Endothelial cell of umbilical vein (primary cell): ENCODE results near the gene SLC25A45. TPM values are rescaled to one million over a fixed set of nuclear protein-coding genes. Genes with fewer than 3 reads are reported as not detected.
A peak's percentile ranks its signal among the peaks of the same experiment; 100 is the strongest.

Experiments
- BruUV-seq: library from RNA; stranded (reverse); fragments of 400-500 nt; replicated peaks from 2 replicates; lab custom pipeline; 2021; lab: Mats Ljungman, UMichigan
- CTCF ChIA-PET: fragments of 300-600, 350-600 bp; sonication (Branson Sonifier 250); formaldehyde crosslinking; loops from one replicate; lab custom pipeline; 2021; ENCODE audit warnings: antibody characterized with exemption, inconsistent platforms; lab: Charles Lee
- POLR2A ChIA-PET: fragments of 300-600, 350-600 bp; sonication (Branson Sonifier 250); formaldehyde crosslinking; loops from one replicate; lab custom pipeline; 2021; ENCODE audit warnings: antibody characterized with exemption, inconsistent platforms; lab: Charles Lee
- DNase-seq: peaks from one replicate; pipeline ENCODE4 v3.0.0-alpha.2; 2011; ENCODE audit warnings: low read depth, low spot score
- FAIRE-seq: peaks from 2 replicates; lab custom pipeline; 2011; peaks lifted over from hg19 to GRCh38; lab: Jason Lieb, UNC
- H2AFZ ChIP-seq: 2 replicates; pipeline ENCODE4 v1.6.0; 2012; ENCODE audit warnings: low read depth, low read length, control low read depth, inconsistent platforms
- H3K27ac ChIP-seq: 2 replicates; pipeline ENCODE4 v1.5.1; 2011; ENCODE audit warnings: low read depth, mild to moderate bottlenecking, control low read depth, low read length, moderate library complexity; ENCODE audit not compliant: insufficient read depth
- H3K27me3 ChIP-seq, 2 experiments: 2 replicates each; pipeline versions ENCODE4 v1.6.0 to v1.6.1; 2011; ENCODE audit warnings: low read length in 2 of 2, mixed read lengths in 1 of 2; ENCODE audit not compliant: control insufficient read depth in 2 of 2, insufficient read depth in 2 of 2
- H3K36me3 ChIP-seq, 2 experiments: 2 replicates in 1 of 2; 3 replicates in 1 of 2; pipeline ENCODE4 v1.5.1; 2011; ENCODE audit warnings: low read length in 2 of 2, mild to moderate bottlenecking in 1 of 2, moderate library complexity in 1 of 2; ENCODE audit not compliant: control insufficient read depth in 2 of 2, insufficient read depth in 2 of 2; ENCODE audit errors: extremely low read depth in 1 of 2
- H3K4me1 ChIP-seq: 3 replicates; pipeline ENCODE4 v1.5.1; 2011; ENCODE audit warnings: mild to moderate bottlenecking, low read length; ENCODE audit not compliant: control insufficient read depth, insufficient read depth; ENCODE audit errors: extremely low read depth
- H3K4me2 ChIP-seq: 2 replicates; pipeline ENCODE4 v1.6.1; 2011; ENCODE audit warnings: low read length, control low read depth, mixed read lengths; ENCODE audit not compliant: insufficient read depth
- H3K4me3 ChIP-seq, 3 experiments: fragments of 200-600 bp in 1 of 3; sonication (generic), shearing (Covaris generic) in 1 of 3; replicated peaks in 1 of 3; 2 replicates each; pipeline ENCODE4 v1.5.1; 2011 to 2016; ENCODE audit warnings: control low read depth in 3 of 3, low read length in 3 of 3, mild to moderate bottlenecking in 2 of 3, inconsistent platforms in 1 of 3, low read depth in 1 of 3, moderate library complexity in 1 of 3; ENCODE audit not compliant: insufficient read depth in 1 of 3
- H3K79me2 ChIP-seq: 2 replicates; pipeline ENCODE4 v1.6.0; 2012; ENCODE audit warnings: low read length, inconsistent platforms; ENCODE audit not compliant: control insufficient read depth, insufficient read depth
- H3K9ac ChIP-seq: replicated peaks from 2 replicates; pipeline ENCODE3; 2011; ENCODE audit warnings: low read length, control low read depth; ENCODE audit not compliant: insufficient read depth; ENCODE audit errors: extremely low read depth
- H3K9me1 ChIP-seq: replicated peaks from 3 replicates; pipeline ENCODE4 v1.6.0; 2011; ENCODE audit warnings: mild to moderate bottlenecking, low read length; ENCODE audit not compliant: control insufficient read depth, insufficient read depth; ENCODE audit errors: extremely low read depth
- H3K9me3 ChIP-seq: replicated peaks from 2 replicates; pipeline ENCODE4 v1.5.1; 2012; ENCODE audit warnings: low read length, inconsistent platforms; ENCODE audit not compliant: control insufficient read depth, insufficient read depth
- H4K20me1 ChIP-seq: replicated peaks from 2 replicates; pipeline ENCODE3; 2011; ENCODE audit warnings: mild to moderate bottlenecking, low read length; ENCODE audit not compliant: control insufficient read depth, insufficient read depth; ENCODE audit errors: extremely low read depth
- FOS ChIP-seq: IDR thresholded peaks from 2 replicates; pipeline ENCODE4 v1.6.1; 2011; ENCODE audit warnings: mild to moderate bottlenecking, low read length, moderate library complexity, borderline replicate concordance; ENCODE audit not compliant: insufficient read depth
- GATA2 ChIP-seq: IDR thresholded peaks from 2 replicates; pipeline ENCODE4 v1.7.0; 2011; ENCODE audit warnings: low read depth, mild to moderate bottlenecking, moderate library complexity, mixed read lengths, low read length; ENCODE audit not compliant: insufficient read length, insufficient read depth
- JUN ChIP-seq: IDR thresholded peaks from 2 replicates; pipeline ENCODE4 v1.6.1; 2011; ENCODE audit warnings: borderline replicate concordance, low read depth; ENCODE audit not compliant: insufficient read length, insufficient read depth
- POLR2A ChIP-seq: IDR thresholded peaks from 2 replicates; pipeline ENCODE4 v1.6.1; 2012; ENCODE audit warnings: low read depth, mild to moderate bottlenecking, control low read depth, low read length
- POLR2AphosphoS5 ChIP-seq: IDR thresholded peaks from 2 replicates; pipeline ENCODE4 v1.6.1; 2012; ENCODE audit warnings: low read depth, mild to moderate bottlenecking, control low read depth, low read length, moderate library complexity; ENCODE audit not compliant: insufficient read depth
- dilution Hi-C: fragments of 300-500 bp; cut with MboI; formaldehyde crosslinking; loops from one replicate; pipeline ENCODE4 v1.15.0; 2019; ENCODE audit warnings: low sequenced_read_pairs; ENCODE audit not compliant: extremely low pct_ligation_motif_present
- intact Hi-C: fragments of 100-400 bp; cut with micrococcal nuclease; formaldehyde crosslinking; loops from one replicate; pipeline ENCODE4 v1.10.0; 2022
- polyA plus RNA-seq, 4 experiments: library from polyadenylated mRNA; depleted of rRNA in 3 of 4; stranded (reverse) in 3 of 4; unstranded in 1 of 4; fragments of >200 nt; gene quantifications; 2 replicates each; pipeline versions ENCODE4 v1.2.1 to v1.2.3, GENCODE V29; 2011 to 2012; ENCODE audit warnings: missing spikeins in 1 of 4
- total RNA-seq: library from RNA; stranded (reverse); gene quantifications from 2 replicates; pipeline ENCODE4 v1.2.3, GENCODE V29; 2021
- TF ChIP-seq, protein P1 (sequence below), 2 donors: IDR thresholded peaks; 1 replicate in 1 of 2; 2 replicates in 1 of 2; pipeline ENCODE4 v1.5.1; 2011; ENCODE audit warnings: low read length in 2 of 2, mild to moderate bottlenecking in 2 of 2, moderate library complexity in 2 of 2, control low read depth in 1 of 2, inconsistent platforms in 1 of 2, low read depth in 1 of 2; ENCODE audit not compliant: insufficient read depth in 1 of 2; ENCODE audit errors: extremely low read depth in 1 of 2

The SLC25A45 gene
- total and polyA plus RNA-seq, 2 donors (not counting 3 experiments of a cell fraction or from before 2014, with no cell fraction given), result 1.2 to 3.1 TPM

DNA sequence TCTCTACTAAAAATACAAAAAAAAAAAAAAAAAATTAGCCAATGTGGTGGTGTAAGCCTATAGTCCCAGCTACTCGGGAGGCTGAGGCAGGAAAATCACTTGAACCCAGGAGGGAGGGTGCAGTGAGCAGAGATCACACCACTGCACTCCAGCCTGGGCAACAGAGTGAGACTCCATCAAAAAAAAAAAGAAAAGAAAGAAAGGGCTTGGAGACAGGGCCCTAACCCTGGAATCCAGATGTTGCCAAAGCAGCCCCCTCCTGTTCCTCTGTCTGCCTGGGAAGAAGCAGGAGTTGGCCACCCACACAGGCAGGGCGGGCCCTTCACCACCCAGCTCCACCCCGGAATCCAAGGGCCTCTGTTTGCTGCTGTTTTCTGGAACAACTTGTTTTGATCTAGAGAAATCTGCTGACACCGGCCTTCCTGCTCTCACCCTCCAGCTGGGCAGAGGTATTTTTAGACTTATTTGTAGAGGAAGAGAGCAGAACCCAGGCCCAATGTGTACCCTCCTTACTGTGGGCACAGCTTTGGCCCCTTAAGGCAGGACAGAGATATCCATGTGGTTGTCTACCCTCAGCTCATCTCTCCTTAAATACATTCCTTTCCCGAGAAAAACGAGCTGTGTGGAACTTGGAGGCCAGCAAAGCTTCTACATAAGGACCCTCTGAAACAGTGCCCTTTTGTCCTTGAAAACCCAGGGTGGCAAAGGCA, 37.5 kb upstream of the SLC25A45 start:
- intact Hi-C loops (loop anchor here (1.0 to 10.0 kb wide), 2 partner anchors 51 to 55 kb away; no protein-coding TSS in a partner anchor), dilution Hi-C loops (no loop called here)
- DNase-seq, result peak; percentile 92
- Histone ChIP-seq H2AFZ (no peak overlapping the region), H3K36me3 (no peaks in the 10 kb centered on the region), H3K4me2 (peak overlapping the region; percentile 68), H3K9me1 (no peaks in the 10 kb centered on the region), H3K27ac (peak overlapping the region; percentile 99), H3K79me2 (peaks cover 53% of the 10 kb centered on the region), H3K9ac (peak overlapping the region; percentile 98), H3K9me3 (no peaks in the 10 kb centered on the region), H3K4me1 (peaks cover 55% of the 10 kb centered on the region), H4K20me1 (no peaks in the 10 kb centered on the region), H3K4me3 (no peak overlapping the region), H3K27me3 (no peaks in the 10 kb centered on the region)
- CTCF ChIA-PET, result interaction anchor here (0.7 to 4.8 kb wide), 8 partner anchors 9 to 91 kb away, joined by 3 to 38 read pairs (median 4); partner anchors contain the start of gene SLC25A45
- peak; percentile 25 for TF ChIP-seq GATA2
- TF ChIP-seq POLR2AphosphoS5, result peak; percentile 70
- TF ChIP-seq FOS, result no peak
- TF ChIP-seq POLR2A, result peak; percentile 65
- POLR2A ChIA-PET, result interaction anchor here (0.6 to 10.0 kb wide), 14 partner anchors 8 to 188 kb away, joined by 3 to 127 read pairs (median 7); partner anchors contain the start of genes FRMD8, MALAT1 and SLC25A45
- FAIRE-seq, result peak; percentile 97
- no TSS peak for BruUV-seq

GRCh38 chr11:65419460-65419771, 37.0 kb upstream of the SLC25A45 start:
- TSS peak; percentile 51 for BruUV-seq
- H3K27ac ChIP-seq, result peak overlapping the region; percentile 99
- FAIRE-seq (no peak), DNase-seq (no peak)
- intact Hi-C loops, result loop anchor here (1.0 to 10.0 kb wide), 2 partner anchors 52 to 55 kb away; no protein-coding TSS in a partner anchor
- no peak for TF ChIP-seq FOS
- no peak for TF ChIP-seq JUN
- TF ChIP-seq, protein P1, sequence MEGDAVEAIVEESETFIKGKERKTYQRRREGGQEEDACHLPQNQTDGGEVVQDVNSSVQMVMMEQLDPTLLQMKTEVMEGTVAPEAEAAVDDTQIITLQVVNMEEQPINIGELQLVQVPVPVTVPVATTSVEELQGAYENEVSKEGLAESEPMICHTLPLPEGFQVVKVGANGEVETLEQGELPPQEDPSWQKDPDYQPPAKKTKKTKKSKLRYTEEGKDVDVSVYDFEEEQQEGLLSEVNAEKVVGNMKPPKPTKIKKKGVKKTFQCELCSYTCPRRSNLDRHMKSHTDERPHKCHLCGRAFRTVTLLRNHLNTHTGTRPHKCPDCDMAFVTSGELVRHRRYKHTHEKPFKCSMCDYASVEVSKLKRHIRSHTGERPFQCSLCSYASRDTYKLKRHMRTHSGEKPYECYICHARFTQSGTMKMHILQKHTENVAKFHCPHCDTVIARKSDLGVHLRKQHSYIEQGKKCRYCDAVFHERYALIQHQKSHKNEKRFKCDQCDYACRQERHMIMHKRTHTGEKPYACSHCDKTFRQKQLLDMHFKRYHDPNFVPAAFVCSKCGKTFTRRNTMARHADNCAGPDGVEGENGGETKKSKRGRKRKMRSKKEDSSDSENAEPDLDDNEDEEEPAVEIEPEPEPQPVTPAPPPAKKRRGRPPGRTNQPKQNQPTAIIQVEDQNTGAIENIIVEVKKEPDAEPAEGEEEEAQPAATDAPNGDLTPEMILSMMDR (IDR thresholded peaks at IDR 0.05; ENCODE audit: extremely low read depth in 1 of 2, insufficient read depth in 1 of 2, low read depth in 1 of 2, low read length in 2 of 2), result no peak
- H2AFZ ChIP-seq, result no peak overlapping the region
- H3K4me3 ChIP-seq, result peak overlapping the region in 1 of 3 experiments; percentile 27
- dilution Hi-C loops, result no loop called here
- H3K4me1 ChIP-seq, result peaks cover 55% of the 10 kb centered on the region
- H3K27me3 ChIP-seq, result no peaks in the 10 kb centered on the region
- peak overlapping the region; percentile 98 for H3K9ac ChIP-seq
- no peaks in the 10 kb centered on the region for H3K36me3 ChIP-seq
- H3K4me2 ChIP-seq, result peak overlapping the region; percentile 68
- no peaks in the 10 kb centered on the region for H3K9me1 ChIP-seq
- H3K79me2 ChIP-seq, result peaks cover 48% of the 10 kb centered on the region
- POLR2A ChIA-PET, result interaction anchor here (0.6 to 10.0 kb wide), 13 partner anchors 8 to 188 kb away, joined by 3 to 127 read pairs (median 8); partner anchors contain the start of genes FRMD8, MALAT1 and SLC25A45
- no peaks in the 10 kb centered on the region for H4K20me1 ChIP-seq
- CTCF ChIA-PET, result interaction anchor here (1.1 to 4.8 kb wide), 7 partner anchors 10 to 174 kb away, joined by 3 to 38 read pairs (median 3); partner anchors contain the start of gene SLC25A45
- H3K9me3 ChIP-seq, result no peaks in the 10 kb centered on the region
